ENCODE data around the gene INTS11. TPM values are rescaled to one million over a fixed set of nuclear protein-coding genes. Genes with fewer than 3 reads are reported as not detected.
A peak's percentile ranks its signal among the peaks of the same experiment; 100 is the strongest.

INTS11 gene
- total and polyA plus RNA-seq, 2 experiments from 2014 or later, result 102 to 161 TPM

- H3K4me2 ChIP-seq, result no peak overlapping the region
- H3K27ac ChIP-seq (ENCODE audit: low read depth), result no peak overlapping the region
- no peak overlapping the region for H2AFZ ChIP-seq
Observed at GRCh38 chr1:1291548-1292441, 32.7 kb downstream of the INTS11 start.

DNA sequence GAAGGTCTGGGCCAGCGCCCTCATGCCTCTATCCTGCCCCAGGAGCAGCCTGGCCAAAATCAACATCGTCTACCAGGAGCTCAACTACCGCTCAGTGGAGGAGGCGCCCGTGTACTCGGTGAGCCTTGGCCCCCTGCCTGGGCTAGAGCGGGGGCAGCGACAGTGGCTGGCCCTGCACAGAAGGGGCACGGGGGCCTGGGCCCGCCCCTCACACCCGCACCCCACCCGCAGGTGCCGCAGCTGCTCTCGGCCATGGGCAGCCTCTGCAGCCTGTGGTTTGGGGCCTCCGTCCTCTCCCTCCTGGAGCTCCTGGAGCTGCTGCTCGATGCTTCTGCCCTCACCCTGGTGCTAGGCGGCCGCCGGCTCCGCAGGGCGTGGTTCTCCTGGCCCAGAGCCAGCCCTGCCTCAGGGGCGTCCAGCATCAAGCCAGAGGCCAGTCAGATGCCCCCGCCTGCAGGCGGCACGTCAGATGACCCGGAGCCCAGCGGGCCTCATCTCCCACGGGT lies 33.4 kb downstream of the INTS11 start:
- H3K4me2 ChIP-seq, result no peak overlapping the region
- TF ChIP-seq ZNF114 (CRISPR knock-in tag; IDR thresholded peaks at IDR 0.05), result no peak
- no peak for TF ChIP-seq EZH2 (IDR thresholded peaks at IDR 0.05; ENCODE audit: low read depth, unreplicated experiment)
- no peak for TF ChIP-seq CREB1 (CRISPR knock-in tag; IDR thresholded peaks at IDR 0.05; ENCODE audit: low read depth)
- TF ChIP-seq, protein P1, sequence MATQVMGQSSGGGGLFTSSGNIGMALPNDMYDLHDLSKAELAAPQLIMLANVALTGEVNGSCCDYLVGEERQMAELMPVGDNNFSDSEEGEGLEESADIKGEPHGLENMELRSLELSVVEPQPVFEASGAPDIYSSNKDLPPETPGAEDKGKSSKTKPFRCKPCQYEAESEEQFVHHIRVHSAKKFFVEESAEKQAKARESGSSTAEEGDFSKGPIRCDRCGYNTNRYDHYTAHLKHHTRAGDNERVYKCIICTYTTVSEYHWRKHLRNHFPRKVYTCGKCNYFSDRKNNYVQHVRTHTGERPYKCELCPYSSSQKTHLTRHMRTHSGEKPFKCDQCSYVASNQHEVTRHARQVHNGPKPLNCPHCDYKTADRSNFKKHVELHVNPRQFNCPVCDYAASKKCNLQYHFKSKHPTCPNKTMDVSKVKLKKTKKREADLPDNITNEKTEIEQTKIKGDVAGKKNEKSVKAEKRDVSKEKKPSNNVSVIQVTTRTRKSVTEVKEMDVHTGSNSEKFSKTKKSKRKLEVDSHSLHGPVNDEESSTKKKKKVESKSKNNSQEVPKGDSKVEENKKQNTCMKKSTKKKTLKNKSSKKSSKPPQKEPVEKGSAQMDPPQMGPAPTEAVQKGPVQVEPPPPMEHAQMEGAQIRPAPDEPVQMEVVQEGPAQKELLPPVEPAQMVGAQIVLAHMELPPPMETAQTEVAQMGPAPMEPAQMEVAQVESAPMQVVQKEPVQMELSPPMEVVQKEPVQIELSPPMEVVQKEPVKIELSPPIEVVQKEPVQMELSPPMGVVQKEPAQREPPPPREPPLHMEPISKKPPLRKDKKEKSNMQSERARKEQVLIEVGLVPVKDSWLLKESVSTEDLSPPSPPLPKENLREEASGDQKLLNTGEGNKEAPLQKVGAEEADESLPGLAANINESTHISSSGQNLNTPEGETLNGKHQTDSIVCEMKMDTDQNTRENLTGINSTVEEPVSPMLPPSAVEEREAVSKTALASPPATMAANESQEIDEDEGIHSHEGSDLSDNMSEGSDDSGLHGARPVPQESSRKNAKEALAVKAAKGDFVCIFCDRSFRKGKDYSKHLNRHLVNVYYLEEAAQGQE (IDR thresholded peaks at IDR 0.05; ENCODE audit: unreplicated experiment), result no peak

More at GRCh38 chr1:1291548-1292441, 32.7 kb downstream of the INTS11 start:
- no peak for TF ChIP-seq NANOG (IDR thresholded peaks at IDR 0.05; ENCODE audit: borderline replicate concordance)
- TF ChIP-seq, protein P2, sequence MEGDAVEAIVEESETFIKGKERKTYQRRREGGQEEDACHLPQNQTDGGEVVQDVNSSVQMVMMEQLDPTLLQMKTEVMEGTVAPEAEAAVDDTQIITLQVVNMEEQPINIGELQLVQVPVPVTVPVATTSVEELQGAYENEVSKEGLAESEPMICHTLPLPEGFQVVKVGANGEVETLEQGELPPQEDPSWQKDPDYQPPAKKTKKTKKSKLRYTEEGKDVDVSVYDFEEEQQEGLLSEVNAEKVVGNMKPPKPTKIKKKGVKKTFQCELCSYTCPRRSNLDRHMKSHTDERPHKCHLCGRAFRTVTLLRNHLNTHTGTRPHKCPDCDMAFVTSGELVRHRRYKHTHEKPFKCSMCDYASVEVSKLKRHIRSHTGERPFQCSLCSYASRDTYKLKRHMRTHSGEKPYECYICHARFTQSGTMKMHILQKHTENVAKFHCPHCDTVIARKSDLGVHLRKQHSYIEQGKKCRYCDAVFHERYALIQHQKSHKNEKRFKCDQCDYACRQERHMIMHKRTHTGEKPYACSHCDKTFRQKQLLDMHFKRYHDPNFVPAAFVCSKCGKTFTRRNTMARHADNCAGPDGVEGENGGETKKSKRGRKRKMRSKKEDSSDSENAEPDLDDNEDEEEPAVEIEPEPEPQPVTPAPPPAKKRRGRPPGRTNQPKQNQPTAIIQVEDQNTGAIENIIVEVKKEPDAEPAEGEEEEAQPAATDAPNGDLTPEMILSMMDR (conservative IDR thresholded peaks at IDR 0.05; ENCODE audit: low read depth in 2 of 2), result peak; percentile 65 to 83
- no peaks in the 10 kb centered on the region for H3K79me2 ChIP-seq (replicated peaks; ENCODE audit: insufficient read depth)
- no peak overlapping the region for H3K4me3 ChIP-seq
- peaks cover 3% of the 10 kb centered on the region; the same call in 2 of the 3 replicates for H3K9me3 Mint-ChIP-seq
- DNase-seq (ENCODE audit: low spot score) (peak; percentile 85), ATAC-seq (peak; percentile 67)
- no peaks in the 10 kb centered on the region for H3K36me3 Mint-ChIP-seq (ENCODE audit: low read depth)
- H3K27me3 ChIP-seq (ENCODE audit: insufficient read depth), result no peaks in the 10 kb centered on the region
- peaks cover 11% of the 10 kb centered on the region for H3K27me3 Mint-ChIP-seq (ENCODE audit: insufficient read depth, low read depth, poor library complexity)
- no peak overlapping the region for H3K27ac Mint-ChIP-seq
- no peaks in the 10 kb centered on the region for H3K9me2 ChIP-seq (ENCODE audit: insufficient read depth)
- 0 out of 2 replicates have a peak, but pooled peaks cover 9% of the 10 kb centered on the region for H3F3A ChIP-seq (replicated peaks; ENCODE audit: low read depth)
- no peak overlapping the region for H3K4me3 Mint-ChIP-seq
- no peaks in the 10 kb centered on the region for H4K20me1 ChIP-seq (replicated peaks; ENCODE audit: insufficient read depth)
- H3K4me1 Mint-ChIP-seq, result peaks cover 4% of the 10 kb centered on the region; the same call in 1 of the 3 replicates
- no peaks in the 10 kb centered on the region for H3K36me3 ChIP-seq (ENCODE audit: insufficient read depth)
- H3K4me1 ChIP-seq (ENCODE audit: insufficient read depth), result no peaks in the 10 kb centered on the region

More for the DNA sequence above, 33.4 kb downstream of the INTS11 start:
- H3K9me3 Mint-ChIP-seq, result peaks cover 3% of the 10 kb centered on the region; the same call in 2 of the 3 replicates
- no peaks in the 10 kb centered on the region for H3K79me2 ChIP-seq (replicated peaks; ENCODE audit: insufficient read depth)
- no peaks in the 10 kb centered on the region for H4K20me1 ChIP-seq (replicated peaks; ENCODE audit: insufficient read depth)
- H3K36me3 Mint-ChIP-seq (ENCODE audit: low read depth), result no peaks in the 10 kb centered on the region
- H3K4me3 ChIP-seq, result no peak overlapping the region
- DNase-seq (ENCODE audit: low spot score) (no peak), ATAC-seq (no peak)
- H3K27ac Mint-ChIP-seq, result no peak overlapping the region
- H3F3A ChIP-seq (replicated peaks; ENCODE audit: low read depth), result 0 out of 2 replicates have a peak, but pooled peaks cover 9% of the 10 kb centered on the region
- no peak overlapping the region for H3K4me3 Mint-ChIP-seq
- H3K27me3 ChIP-seq (ENCODE audit: insufficient read depth), result no peaks in the 10 kb centered on the region
- no peak overlapping the region for H2AFZ ChIP-seq
- no peaks in the 10 kb centered on the region for H3K4me1 ChIP-seq (ENCODE audit: insufficient read depth)
- no peaks in the 10 kb centered on the region for H3K36me3 ChIP-seq (ENCODE audit: insufficient read depth)
- no peaks in the 10 kb centered on the region for H3K9me2 ChIP-seq (ENCODE audit: insufficient read depth)
- H3K4me1 Mint-ChIP-seq, result peaks cover 4% of the 10 kb centered on the region; the same call in 1 of the 3 replicates
- peaks cover 13% of the 10 kb centered on the region for H3K27me3 Mint-ChIP-seq (ENCODE audit: insufficient read depth, low read depth, poor library complexity)
- H3K27ac ChIP-seq (ENCODE audit: low read depth), result no peak overlapping the region

Measured in GM23338 (cell line).